ENCODE results near the gene CYSTM1. TPM values are rescaled to one million over a fixed set of nuclear protein-coding genes. Genes with fewer than 3 reads are reported as not detected.

Gene CYSTM1
- total RNA-seq, 1 donor from 2014 or later, result 11.4 TPM

GRCh38 chr5:140282266-140282665 is 107.3 kb downstream of the CYSTM1 start:
- no peak for DNase-seq (ENCODE audit: low spot score in 2 of 2, unreplicated experiment in 2 of 2)
- Mint-ChIP-seq H3K4me1 (no peaks in the 10 kb centered on the region), H3K4me3 (no peak overlapping the region), H3K27ac (no peak overlapping the region), H3K36me3 (peaks cover 11% of the 10 kb centered on the region), H3K27me3 (ENCODE audit: low read depth) (no peaks in the 10 kb centered on the region), H3K9me3 (peaks cover 4% of the 10 kb centered on the region)
- TF ChIP-seq CTCF (IDR thresholded peaks at IDR 0.05; ENCODE audit: unreplicated experiment), result no peak

GRCh38 chr5:140284013-140284412 is 109.0 kb downstream of the CYSTM1 start:
- H3K4me1 Mint-ChIP-seq, result no peaks in the 10 kb centered on the region
- no peak for TF ChIP-seq CTCF (IDR thresholded peaks at IDR 0.05; ENCODE audit: unreplicated experiment)
- H3K4me3 Mint-ChIP-seq, result no peak overlapping the region
- no peaks in the 10 kb centered on the region for H3K9me3 Mint-ChIP-seq
- H3K27me3 Mint-ChIP-seq (ENCODE audit: low read depth), result no peaks in the 10 kb centered on the region
- no peaks in the 10 kb centered on the region for H3K36me3 Mint-ChIP-seq
- H3K27ac Mint-ChIP-seq, result no peak overlapping the region
- DNase-seq (ENCODE audit: low spot score in 2 of 2, unreplicated experiment in 2 of 2), result no peak

- Mint-ChIP-seq H3K36me3 (no peaks in the 10 kb centered on the region), H3K27me3 (ENCODE audit: low read depth) (no peaks in the 10 kb centered on the region), H3K9me3 (no peaks in the 10 kb centered on the region), H3K4me1 (no peaks in the 10 kb centered on the region), H3K4me3 (no peak overlapping the region), H3K27ac (no peak overlapping the region)
- no peak for TF ChIP-seq CTCF (IDR thresholded peaks at IDR 0.05; ENCODE audit: unreplicated experiment)
- no peak for DNase-seq (ENCODE audit: low spot score in 2 of 2, unreplicated experiment in 2 of 2)
Measured at GRCh38 chr5:140286424-140286823, 111.4 kb downstream of the CYSTM1 start.

GRCh38 chr5:140287801-140288521 is 113.0 kb downstream of the CYSTM1 start:
- no peak overlapping the region for H3K4me3 Mint-ChIP-seq
- no peaks in the 10 kb centered on the region for H3K27me3 Mint-ChIP-seq (ENCODE audit: low read depth)
- peaks cover 5% of the 10 kb centered on the region for H3K4me1 Mint-ChIP-seq
- H3K9me3 Mint-ChIP-seq, result no peaks in the 10 kb centered on the region
- no peak overlapping the region for H3K27ac Mint-ChIP-seq
- H3K36me3 Mint-ChIP-seq, result no peaks in the 10 kb centered on the region
- no peak for TF ChIP-seq CTCF (IDR thresholded peaks at IDR 0.05; ENCODE audit: unreplicated experiment)
- no peak for DNase-seq (ENCODE audit: low spot score in 2 of 2, unreplicated experiment in 2 of 2)

- no peak for TF ChIP-seq CTCF (IDR thresholded peaks at IDR 0.05; ENCODE audit: unreplicated experiment)
- Mint-ChIP-seq H3K4me3 (no peak overlapping the region), H3K27me3 (ENCODE audit: low read depth) (no peaks in the 10 kb centered on the region), H3K9me3 (no peaks in the 10 kb centered on the region), H3K36me3 (no peaks in the 10 kb centered on the region), H3K4me1 (peaks cover 46% of the 10 kb centered on the region), H3K27ac (peak overlapping the region; percentile 85)
- no peak for DNase-seq (ENCODE audit: low spot score in 2 of 2, unreplicated experiment in 2 of 2)
Measured at GRCh38 chr5:140292212-140293036, 117.4 kb downstream of the CYSTM1 start.

Other genes with a start within 250 kb of the CYSTM1 start
- gene NRG2, start 131.9 kb upstream of the CYSTM1 start, total RNA-seq, result 2.0 to 2.8 TPM (median 2.0 TPM) in 3 replicates
- gene PURA, start 61.1 kb upstream of the CYSTM1 start, total RNA-seq, result 8.1 to 8.5 TPM (median 8.3 TPM) in 3 replicates
- gene IGIP, start 49.3 kb upstream of the CYSTM1 start, total RNA-seq, result 2.6 to 3.2 TPM (median 2.8 TPM) in 3 replicates
- gene PFDN1, start 127.9 kb downstream of the CYSTM1 start, total RNA-seq, result 57.2 to 63.0 TPM (median 57.8 TPM) in 3 replicates
- 7.2 to 8.0 TPM (median 8.0 TPM) in 3 replicates for gene HBEGF, start 171.4 kb downstream of the CYSTM1 start, total RNA-seq
- 1.8 to 2.5 TPM (median 2.2 TPM) in 3 replicates for gene SLC4A9, start 185.0 kb downstream of the CYSTM1 start, total RNA-seq
- 121 to 129 TPM (median 128 TPM) in 3 replicates for gene ANKHD1, start 226.6 kb downstream of the CYSTM1 start, total RNA-seq

Measured in mesothelial cell of epicardium (in vitro differentiated cells).